Measurements from ENCODE around the gene FHAD1. TPM values are rescaled to one million over a fixed set of nuclear protein-coding genes. Genes with fewer than 3 reads are reported as not detected.

The FHAD1 gene
- total and polyA plus RNA-seq, 2 donors (not counting 3 experiments of a cell fraction or from before 2014, with no cell fraction given) = 0.04 to 0.69 TPM

GRCh38 chr1:15440357-15440756 is 193.3 kb downstream of the FHAD1 start:
- CTCF ChIA-PET = interaction anchor here (1.1 to 1.3 kb wide), 2 partner anchors 117 to 118 kb away, joined by 3 read pairs; no protein-coding TSS in a partner anchor
- FAIRE-seq = no peak
- no peak overlapping the region for H3K9ac ChIP-seq (replicated peaks; ENCODE audit: extremely low read depth, insufficient read depth, low read length)
- no peak overlapping the region for H3K4me3 ChIP-seq (replicated peaks in 1 of 3; ENCODE audit: insufficient read depth in 1 of 3, low read depth in 1 of 3, low read length in 3 of 3)
- H2AFZ ChIP-seq (ENCODE audit: low read depth, low read length) = no peak overlapping the region
- no peak overlapping the region for H3K27ac ChIP-seq (ENCODE audit: insufficient read depth, low read depth, low read length)
- DNase-seq (ENCODE audit: low read depth, low spot score) = no peak
- no peaks in the 10 kb centered on the region for H3K9me3 ChIP-seq (replicated peaks; ENCODE audit: control insufficient read depth, insufficient read depth, low read length)
- H3K36me3 ChIP-seq (ENCODE audit: control insufficient read depth in 2 of 2, extremely low read depth in 1 of 2, insufficient read depth in 2 of 2, low read length in 2 of 2) = no peaks in the 10 kb centered on the region
- no peak overlapping the region for H3K4me2 ChIP-seq (ENCODE audit: insufficient read depth, low read length)
- no peaks in the 10 kb centered on the region for H3K4me1 ChIP-seq (ENCODE audit: control insufficient read depth, extremely low read depth, insufficient read depth, low read length)
- dilution Hi-C loops (cut with MboI; ENCODE audit: extremely low pct_ligation_motif_present, low sequenced_read_pairs) = no loop called here
- no peaks in the 10 kb centered on the region for H4K20me1 ChIP-seq (replicated peaks; ENCODE audit: control insufficient read depth, extremely low read depth, insufficient read depth, low read length)
- H3K9me1 ChIP-seq (replicated peaks; ENCODE audit: control insufficient read depth, extremely low read depth, insufficient read depth, low read length) = no peaks in the 10 kb centered on the region
- TF ChIP-seq GATA2 (IDR thresholded peaks at IDR 0.05; ENCODE audit: insufficient read depth, insufficient read length, low read depth, low read length) = no peak
- no peak for TF ChIP-seq POLR2AphosphoS5 (IDR thresholded peaks at IDR 0.05; ENCODE audit: insufficient read depth, low read depth, low read length)
- TF ChIP-seq MYC (IDR thresholded peaks at IDR 0.05; ENCODE audit: low read depth, low read length) = no peak
- POLR2A ChIA-PET = no interaction called here
- no peaks in the 10 kb centered on the region for H3K79me2 ChIP-seq (ENCODE audit: control insufficient read depth, insufficient read depth, low read length)
- peaks cover 0 to 2% of the 10 kb centered on the region in 2 experiments for H3K27me3 ChIP-seq (ENCODE audit: control insufficient read depth in 2 of 2, insufficient read depth in 2 of 2, low read length in 2 of 2)
- intact Hi-C loops (cut with micrococcal nuclease) = no loop called here
- no TSS peak for BruUV-seq (replicated peaks)

GRCh38 chr1:15441247-15441646 is 194.2 kb downstream of the FHAD1 start:
- Histone ChIP-seq H3K27me3 (ENCODE audit: control insufficient read depth in 2 of 2, insufficient read depth in 2 of 2, low read length in 2 of 2) (peaks cover 0 to 2% of the 10 kb centered on the region in 2 experiments), H2AFZ (ENCODE audit: low read depth, low read length) (no peak overlapping the region), H3K4me3 (replicated peaks in 1 of 3; ENCODE audit: insufficient read depth in 1 of 3, low read depth in 1 of 3, low read length in 3 of 3) (no peak overlapping the region), H3K79me2 (ENCODE audit: control insufficient read depth, insufficient read depth, low read length) (no peaks in the 10 kb centered on the region), H3K27ac (ENCODE audit: insufficient read depth, low read depth, low read length) (no peak overlapping the region), H4K20me1 (replicated peaks; ENCODE audit: control insufficient read depth, extremely low read depth, insufficient read depth, low read length) (no peaks in the 10 kb centered on the region), H3K4me1 (ENCODE audit: control insufficient read depth, extremely low read depth, insufficient read depth, low read length) (no peaks in the 10 kb centered on the region), H3K4me2 (ENCODE audit: insufficient read depth, low read length) (no peak overlapping the region), H3K36me3 (ENCODE audit: control insufficient read depth in 2 of 2, extremely low read depth in 1 of 2, insufficient read depth in 2 of 2, low read length in 2 of 2) (no peaks in the 10 kb centered on the region), H3K9me1 (replicated peaks; ENCODE audit: control insufficient read depth, extremely low read depth, insufficient read depth, low read length) (no peaks in the 10 kb centered on the region), H3K9ac (replicated peaks; ENCODE audit: extremely low read depth, insufficient read depth, low read length) (no peak overlapping the region), H3K9me3 (replicated peaks; ENCODE audit: control insufficient read depth, insufficient read depth, low read length) (no peaks in the 10 kb centered on the region)
- TF ChIP-seq POLR2AphosphoS5 (IDR thresholded peaks at IDR 0.05; ENCODE audit: insufficient read depth, low read depth, low read length) (no peak), CTCF (IDR thresholded peaks at IDR 0.05; ENCODE audit: extremely low read depth in 1 of 2, insufficient read depth in 1 of 2, low read depth in 1 of 2, low read length in 2 of 2) (no peak), FOS (IDR thresholded peaks at IDR 0.05; ENCODE audit: borderline replicate concordance, insufficient read depth, low read length) (no peak), MAX (IDR thresholded peaks at IDR 0.05; ENCODE audit: insufficient read depth, insufficient read length) (no peak), EZH2 (IDR thresholded peaks at IDR 0.05; ENCODE audit: borderline replicate concordance, low read depth, low read length, severe bottlenecking) (no peak), MYC (IDR thresholded peaks at IDR 0.05; ENCODE audit: low read depth, low read length) (no peak), GATA2 (IDR thresholded peaks at IDR 0.05; ENCODE audit: insufficient read depth, insufficient read length, low read depth, low read length) (no peak), POLR2A (IDR thresholded peaks at IDR 0.05; ENCODE audit: low read depth, low read length) (no peak), JUN (IDR thresholded peaks at IDR 0.05; ENCODE audit: borderline replicate concordance, insufficient read depth, insufficient read length, low read depth) (no peak)
- BruUV-seq (replicated peaks) = no TSS peak
- CTCF ChIA-PET = interaction anchor here (1.1 to 1.3 kb wide), 2 partner anchors 118 to 119 kb away, joined by 3 read pairs; no protein-coding TSS in a partner anchor
- dilution Hi-C loops (cut with MboI; ENCODE audit: extremely low pct_ligation_motif_present, low sequenced_read_pairs) (no loop called here), intact Hi-C loops (cut with micrococcal nuclease) (no loop called here)
- no peak for DNase-seq (ENCODE audit: low read depth, low spot score)
- POLR2A ChIA-PET = no interaction called here
- FAIRE-seq = no peak

Measured in endothelial cell of umbilical vein (primary cell).